ENCODE measurements around the gene DGKH.
"Not testable (repeated sequence)": the region's sequence is repeated elsewhere in the genome, so short reads cannot be mapped to it uniquely, and the experiment has no call there.

Gene DGKH

DNA sequence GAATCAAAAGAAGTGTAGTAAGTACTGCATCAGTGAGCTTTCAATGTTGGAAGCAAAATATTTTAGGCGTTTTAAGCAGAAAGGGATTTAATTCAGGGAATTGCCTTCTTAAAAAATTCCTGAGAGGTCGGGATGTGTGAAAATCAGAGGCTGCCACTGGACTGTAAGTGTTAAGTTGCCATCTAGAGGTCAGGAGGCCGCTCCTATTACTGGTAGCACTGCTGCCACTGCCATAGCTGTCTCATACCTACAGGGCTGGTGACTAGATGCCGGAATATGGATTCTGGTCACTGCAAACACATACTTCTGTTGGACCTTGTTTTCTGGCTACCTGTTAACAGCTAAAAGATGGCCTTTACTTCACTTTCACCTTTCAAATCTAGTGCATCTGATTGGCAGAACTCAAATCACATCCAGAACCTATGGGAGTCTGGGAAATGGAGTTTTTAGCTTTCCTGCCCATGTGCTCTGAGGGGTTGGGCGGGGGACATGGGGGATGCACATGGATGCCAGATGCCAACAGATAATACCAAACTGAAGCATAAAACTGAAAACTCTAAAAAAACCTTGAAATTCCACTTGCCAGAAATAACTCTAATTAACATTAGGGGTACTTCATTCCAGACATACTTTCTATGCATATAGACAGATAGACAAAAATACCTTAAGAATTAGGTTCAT, 29.8 kb downstream of the DGKH start:
- H3K4me3 ChIP-seq (ENCODE audit: low read depth, low read length) = no peak overlapping the region
- TF ChIP-seq, protein P1, sequence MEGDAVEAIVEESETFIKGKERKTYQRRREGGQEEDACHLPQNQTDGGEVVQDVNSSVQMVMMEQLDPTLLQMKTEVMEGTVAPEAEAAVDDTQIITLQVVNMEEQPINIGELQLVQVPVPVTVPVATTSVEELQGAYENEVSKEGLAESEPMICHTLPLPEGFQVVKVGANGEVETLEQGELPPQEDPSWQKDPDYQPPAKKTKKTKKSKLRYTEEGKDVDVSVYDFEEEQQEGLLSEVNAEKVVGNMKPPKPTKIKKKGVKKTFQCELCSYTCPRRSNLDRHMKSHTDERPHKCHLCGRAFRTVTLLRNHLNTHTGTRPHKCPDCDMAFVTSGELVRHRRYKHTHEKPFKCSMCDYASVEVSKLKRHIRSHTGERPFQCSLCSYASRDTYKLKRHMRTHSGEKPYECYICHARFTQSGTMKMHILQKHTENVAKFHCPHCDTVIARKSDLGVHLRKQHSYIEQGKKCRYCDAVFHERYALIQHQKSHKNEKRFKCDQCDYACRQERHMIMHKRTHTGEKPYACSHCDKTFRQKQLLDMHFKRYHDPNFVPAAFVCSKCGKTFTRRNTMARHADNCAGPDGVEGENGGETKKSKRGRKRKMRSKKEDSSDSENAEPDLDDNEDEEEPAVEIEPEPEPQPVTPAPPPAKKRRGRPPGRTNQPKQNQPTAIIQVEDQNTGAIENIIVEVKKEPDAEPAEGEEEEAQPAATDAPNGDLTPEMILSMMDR (IDR thresholded peaks at IDR 0.05; ENCODE audit: insufficient read depth, low read depth, low read length, missing control alignments) = no peak
- no peak for DNase-seq (ENCODE audit: low read depth)

DNA sequence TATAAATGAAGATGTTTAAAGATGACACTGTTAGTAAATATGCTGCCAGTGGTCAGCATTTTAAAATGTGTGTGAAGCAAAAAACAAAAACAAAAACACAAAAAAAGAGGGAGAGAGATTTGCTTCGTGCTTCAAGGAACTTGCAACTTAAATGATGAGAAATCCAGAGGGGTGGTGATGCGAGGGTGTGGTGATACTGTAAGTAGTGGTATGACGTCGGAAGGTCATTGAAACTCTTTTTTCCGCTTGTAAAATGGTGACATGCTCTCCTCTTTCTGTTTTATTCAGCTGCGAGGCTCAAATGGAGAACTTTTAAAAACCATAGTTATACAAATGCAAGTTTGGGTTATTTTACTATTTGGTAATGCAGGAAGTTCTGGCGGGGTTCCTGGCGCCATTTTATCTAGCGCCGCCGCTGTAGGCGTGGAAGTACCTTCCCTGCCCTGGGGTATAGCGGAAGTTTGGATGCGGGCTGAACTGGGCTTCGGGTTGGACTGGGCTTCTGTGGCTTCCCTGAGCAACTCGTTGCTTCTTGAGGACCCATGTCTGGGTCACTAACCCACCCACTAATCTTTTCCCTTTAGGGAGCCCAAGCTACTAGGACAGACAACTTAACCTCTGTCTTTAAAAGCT, 34.8 kb downstream of the DGKH start:
- TF ChIP-seq, protein P1 (IDR thresholded peaks at IDR 0.05; ENCODE audit: insufficient read depth, low read depth, low read length, missing control alignments) = no peak
- no peak overlapping the region for H3K4me3 ChIP-seq (ENCODE audit: low read depth, low read length)
- DNase-seq (ENCODE audit: low read depth) = no peak

DNA sequence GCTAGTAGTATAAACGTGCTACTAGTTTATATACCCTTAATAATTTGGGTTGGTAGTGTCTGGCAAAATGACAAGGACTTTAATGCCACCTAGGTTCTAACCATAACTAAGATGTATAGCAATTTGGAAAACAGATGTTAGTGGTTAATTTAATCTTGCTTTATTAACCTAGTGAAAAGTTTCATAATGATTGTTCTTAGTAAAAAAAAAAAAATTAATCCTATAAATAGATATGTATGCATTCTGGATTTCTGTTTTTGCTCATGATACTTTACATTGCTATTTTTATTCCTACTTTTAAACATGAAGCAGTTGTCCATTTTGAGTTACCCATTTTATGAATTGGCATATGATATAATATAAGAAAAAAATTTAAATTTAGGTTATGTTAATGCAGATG, 36.3 kb downstream of the DGKH start:
- TF ChIP-seq, protein P1 (IDR thresholded peaks at IDR 0.05; ENCODE audit: insufficient read depth, low read depth, low read length, missing control alignments) = no peak
- H3K4me3 ChIP-seq (ENCODE audit: low read depth, low read length) = no peak overlapping the region

DNA sequence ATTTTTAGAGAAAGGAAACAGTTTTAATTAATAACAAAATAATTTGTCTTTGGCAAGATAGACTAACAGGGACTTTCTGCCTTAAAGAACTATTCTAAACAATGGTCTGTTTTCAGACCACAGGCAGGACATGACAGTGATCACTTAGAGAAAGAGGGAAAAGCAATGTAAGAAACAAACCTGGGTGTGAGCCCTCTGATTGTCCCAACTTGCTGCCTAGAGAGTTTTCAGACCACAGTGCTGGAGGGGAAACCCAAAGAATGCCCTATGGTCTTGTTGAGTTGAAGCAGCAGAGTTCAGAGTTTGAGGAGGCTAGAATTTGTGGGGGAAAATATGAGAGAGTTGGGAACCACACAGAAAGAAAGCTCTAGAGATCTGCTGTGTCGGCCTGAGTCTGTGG, 38.1 kb downstream of the DGKH start:
- peak; percentile 81 for DNase-seq (ENCODE audit: low read depth)
- TF ChIP-seq, protein P1 (IDR thresholded peaks at IDR 0.05; ENCODE audit: insufficient read depth, low read depth, low read length, missing control alignments) = no peak
- H3K4me3 ChIP-seq (ENCODE audit: low read depth, low read length) = no peak overlapping the region

More for the DNA sequence above, 36.3 kb downstream of the DGKH start:
- DNase-seq (ENCODE audit: low read depth) = peak; percentile 24

DNA sequence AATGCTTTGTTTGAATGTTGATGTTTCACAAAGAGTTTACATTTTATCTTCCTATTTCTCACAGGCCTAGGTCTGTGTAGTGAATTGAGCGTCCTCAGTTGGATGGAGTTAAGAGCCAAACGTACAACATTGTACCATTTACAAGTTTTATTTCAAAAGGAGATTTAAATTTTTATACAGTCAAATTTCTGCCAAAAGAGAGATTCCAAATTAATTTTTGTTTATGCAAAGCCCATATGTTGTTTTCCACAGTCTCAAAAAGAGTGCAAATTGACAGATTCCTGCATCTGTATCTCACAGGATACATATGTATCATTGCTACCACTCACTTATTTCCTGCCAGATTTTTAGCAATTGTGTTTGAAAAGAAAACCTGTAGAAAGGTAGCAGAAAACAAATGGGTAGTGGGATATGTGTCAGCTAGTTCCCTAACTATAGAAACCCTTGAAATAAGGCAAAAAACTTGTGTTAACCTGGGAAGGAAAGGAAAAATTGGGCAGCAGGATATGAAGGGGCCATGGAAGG, 46.1 kb downstream of the DGKH start:
- TF ChIP-seq, protein P1 (IDR thresholded peaks at IDR 0.05; ENCODE audit: insufficient read depth, low read depth, low read length, missing control alignments) = no peak
- no peak overlapping the region for H3K4me3 ChIP-seq (ENCODE audit: low read depth, low read length)
- no peak for DNase-seq (ENCODE audit: low read depth)

DNA sequence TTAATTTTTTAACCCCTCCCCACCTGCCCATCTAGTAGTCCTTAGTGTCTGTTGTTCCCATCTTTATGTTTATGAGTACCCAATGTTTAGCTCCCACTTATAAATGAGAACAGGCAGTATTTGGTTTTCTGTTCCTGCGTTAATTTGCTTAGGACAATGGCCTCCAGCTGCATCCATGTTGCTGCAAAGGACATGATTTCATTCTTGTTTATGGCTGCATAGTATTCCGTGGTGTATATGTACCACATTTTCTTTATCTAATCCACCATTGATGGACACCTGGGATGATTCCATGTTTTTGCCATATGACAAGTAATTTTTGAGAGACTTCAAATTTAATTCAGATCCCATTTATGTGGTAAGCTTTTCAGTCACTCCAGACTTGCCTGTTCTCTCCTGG, 47.8 kb downstream of the DGKH start:
- not testable (repeated sequence) for H3K4me3 ChIP-seq (ENCODE audit: low read depth, low read length); DNase-seq (ENCODE audit: low read depth)

DNA sequence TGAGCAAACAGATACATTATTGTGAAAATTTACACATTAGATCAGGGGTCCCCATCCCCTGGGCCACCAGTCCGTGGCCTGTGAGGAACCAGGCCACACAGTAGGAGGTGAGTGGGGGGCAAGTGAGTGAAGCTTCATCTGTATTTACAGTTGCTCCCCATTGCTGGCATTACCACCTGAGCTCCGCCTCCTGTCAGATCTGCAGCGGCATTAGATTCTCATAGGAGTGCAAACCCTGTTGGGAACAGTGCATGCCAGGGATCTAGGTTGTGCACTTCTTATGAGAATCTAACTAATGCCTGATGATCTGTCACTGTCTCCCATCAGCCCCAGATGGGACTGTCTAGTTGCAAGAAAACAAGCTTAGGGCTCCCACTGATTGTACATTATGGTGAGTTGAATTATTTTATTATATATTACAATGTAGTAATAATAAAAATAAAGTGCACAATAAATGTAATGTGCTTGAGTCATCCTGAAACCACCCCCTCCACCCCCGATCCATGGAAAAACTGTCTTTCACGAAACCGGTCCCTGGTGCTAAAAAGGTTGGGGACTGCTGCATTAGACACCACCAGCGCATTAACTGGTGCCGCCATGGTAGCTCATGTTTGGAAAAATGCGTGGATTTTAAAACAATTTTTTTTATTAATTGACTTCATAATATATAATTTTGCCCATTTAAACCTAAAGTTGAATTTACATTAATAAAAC, 51.7 kb downstream of the DGKH start:
- DNase-seq (ENCODE audit: low read depth) = no peak
- TF ChIP-seq, protein P1 (IDR thresholded peaks at IDR 0.05; ENCODE audit: insufficient read depth, low read depth, low read length, missing control alignments) = no peak
- no peak overlapping the region for H3K4me3 ChIP-seq (ENCODE audit: low read depth, low read length)

Data from GM12865 (cell line).